Kidney (tissue), 14 donors: Measurements from ENCODE around the gene GGT7. TPM values are rescaled to one million over a fixed set of nuclear protein-coding genes. Genes with fewer than 3 reads are reported as not detected.

Experiments used
- DNase-seq, 5 donors: peaks; one replicate each; pipeline ENCODE4 v3.0.0-alpha.2; 2013 to 2020
- FAIRE-seq: peaks from 2 replicates; lab custom pipeline; 2012; peaks lifted over from hg19 to GRCh38; lab: Jason Lieb, UNC
- H3K27ac ChIP-seq, 2 donors: one replicate each; pipeline ENCODE4 v1.7.0; 2013; ENCODE audit warnings: low read depth in 2 of 2, low read length in 2 of 2, inconsistent platforms in 1 of 2
- H3K27me3 ChIP-seq: one replicate; pipeline ENCODE4 v1.7.1; 2013; ENCODE audit warnings: low read length, inconsistent platforms; ENCODE audit not compliant: control insufficient read depth, insufficient read depth
- H3K36me3 ChIP-seq, 3 donors: one replicate each; pipeline versions ENCODE4 v1.7.0 to v1.7.1; 2013; ENCODE audit warnings: low read length in 3 of 3, control low read depth in 1 of 3, inconsistent platforms in 1 of 3; ENCODE audit not compliant: insufficient read depth in 3 of 3, control insufficient read depth in 2 of 3
- H3K4me1 ChIP-seq, 3 donors: one replicate each; pipeline versions ENCODE4 v1.7.0 to v1.7.1; 2013; ENCODE audit warnings: low read length in 3 of 3, inconsistent platforms in 1 of 3, low read depth in 1 of 3; ENCODE audit not compliant: control insufficient read depth in 2 of 3, insufficient read depth in 2 of 3
- H3K4me3 ChIP-seq, 3 donors: one replicate each; pipeline versions ENCODE4 v1.7.0 to v1.8.1; 2013; ENCODE audit warnings: low read length in 3 of 3, control low read depth in 1 of 3, inconsistent platforms in 1 of 3
- H3K9ac ChIP-seq, 3 donors: one replicate each; pipeline versions ENCODE4 v1.7.0 to v1.7.1; 2013; ENCODE audit warnings: low read length in 3 of 3, control low read depth in 1 of 3, inconsistent platforms in 1 of 3
- H3K9me3 ChIP-seq, 3 donors: one replicate each; pipeline versions ENCODE4 v1.7.0 to v1.7.1; 2013; ENCODE audit warnings: low read length in 3 of 3, control low read depth in 1 of 3, inconsistent platforms in 1 of 3; ENCODE audit not compliant: control insufficient read depth in 2 of 3, insufficient read depth in 1 of 3
- intact Hi-C: fragments of 100-400 bp; cut with DNase I; formaldehyde crosslinking; loops from one replicate; pipeline ENCODE4 v1.11.1; 2022
- polyA plus RNA-seq: library from polyadenylated mRNA; stranded (reverse); fragments of 350-450 nt; fragmentation: Illumina TruSeq; extraction: RNeasy Lipid Tissue Mini Kit (QIAGEN cat#74804); gene quantifications from one replicate; pipeline ENCODE4 v1.2.3, GENCODE V29; 2014; ENCODE audit warnings: low read depth, low replicate concordance; ENCODE audit not compliant: insufficient read depth
- total RNA-seq: library from RNA; stranded (reverse); fragmentation: NEBNext Ultra II Directional; extraction: Animal tissue kit (Norgen Biotek cat#: 25700); gene quantifications from one replicate; pipeline ENCODE4 v1.2.1, GENCODE V29; 2021
- TF ChIP-seq, protein P1 (sequence below): IDR thresholded peaks from 3 replicates; pipeline ENCODE4 v1.5.1; 2012; ENCODE audit warnings: mild to moderate bottlenecking, moderate library complexity, borderline replicate concordance; ENCODE audit not compliant: insufficient read depth; ENCODE audit errors: extremely low read depth
- donor health status: control.
- donor health status: control.
- donor health status: control.
- donor health status: control.
- donor health status: control.
- donor health status: DM: yes; HTN: yes; CAD: no.
- donor health status: Normal renal cell carcinoma (clear cell type).

GGT7 gene
- total and polyA plus RNA-seq, 2 donors from 2014 or later, result 24.3 to 27.0 TPM

- no peaks in the 10 kb centered on the region for H3K27me3 ChIP-seq
- DNase-seq (no peak), FAIRE-seq (no peak)
- no peak overlapping the region for H3K4me3 ChIP-seq
- H3K9me3 ChIP-seq, result no peaks in the 10 kb centered on the region
- H3K36me3 ChIP-seq, result peaks cover 0 to 22% (median 7%) of the 10 kb centered on the region in 3 donors
- intact Hi-C loops, result no loop called here
- H3K4me1 ChIP-seq, result peaks cover 0 to 2% (median 0%) of the 10 kb centered on the region in 3 donors
- H3K9ac ChIP-seq, result no peak overlapping the region
- H3K27ac ChIP-seq, result no peak overlapping the region
- TF ChIP-seq, protein P1, sequence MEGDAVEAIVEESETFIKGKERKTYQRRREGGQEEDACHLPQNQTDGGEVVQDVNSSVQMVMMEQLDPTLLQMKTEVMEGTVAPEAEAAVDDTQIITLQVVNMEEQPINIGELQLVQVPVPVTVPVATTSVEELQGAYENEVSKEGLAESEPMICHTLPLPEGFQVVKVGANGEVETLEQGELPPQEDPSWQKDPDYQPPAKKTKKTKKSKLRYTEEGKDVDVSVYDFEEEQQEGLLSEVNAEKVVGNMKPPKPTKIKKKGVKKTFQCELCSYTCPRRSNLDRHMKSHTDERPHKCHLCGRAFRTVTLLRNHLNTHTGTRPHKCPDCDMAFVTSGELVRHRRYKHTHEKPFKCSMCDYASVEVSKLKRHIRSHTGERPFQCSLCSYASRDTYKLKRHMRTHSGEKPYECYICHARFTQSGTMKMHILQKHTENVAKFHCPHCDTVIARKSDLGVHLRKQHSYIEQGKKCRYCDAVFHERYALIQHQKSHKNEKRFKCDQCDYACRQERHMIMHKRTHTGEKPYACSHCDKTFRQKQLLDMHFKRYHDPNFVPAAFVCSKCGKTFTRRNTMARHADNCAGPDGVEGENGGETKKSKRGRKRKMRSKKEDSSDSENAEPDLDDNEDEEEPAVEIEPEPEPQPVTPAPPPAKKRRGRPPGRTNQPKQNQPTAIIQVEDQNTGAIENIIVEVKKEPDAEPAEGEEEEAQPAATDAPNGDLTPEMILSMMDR, result no peak
Measured at GRCh38 chr20:34886122-34886521, 13.5 kb upstream of the GGT7 start.

GRCh38 chr20:34884260-34884659, 11.6 kb upstream of the GGT7 start:
- Histone ChIP-seq H3K27ac (no peak overlapping the region), H3K9me3 (no peaks in the 10 kb centered on the region), H3K9ac (no peak overlapping the region), H3K4me3 (no peak overlapping the region), H3K36me3 (peaks cover 0 to 22% (median 7%) of the 10 kb centered on the region in 3 donors), H3K27me3 (no peaks in the 10 kb centered on the region), H3K4me1 (peaks cover 0 to 2% (median 0%) of the 10 kb centered on the region in 3 donors)
- TF ChIP-seq, protein P1, result no peak
- DNase-seq, result no peak
- FAIRE-seq, result no peak
- intact Hi-C loops, result no loop called here

DNA sequence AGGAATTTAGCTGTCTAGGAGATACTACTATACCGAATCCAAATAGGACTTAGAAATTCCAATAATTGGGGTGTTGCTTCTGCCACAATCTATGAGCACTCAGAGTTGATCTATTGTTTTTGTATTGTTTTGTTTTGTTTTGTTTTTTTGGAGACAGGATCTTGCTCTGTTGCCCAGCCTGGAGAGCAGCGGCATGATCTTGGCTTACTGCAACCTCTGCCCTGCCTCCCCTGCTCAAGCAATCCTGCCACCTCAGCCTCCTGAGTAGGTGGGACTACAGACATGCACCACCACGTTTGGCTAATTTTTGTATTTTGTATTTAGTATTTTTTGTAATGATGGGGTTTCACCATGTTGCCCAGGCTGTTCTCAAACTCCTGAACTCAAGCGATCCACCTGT, 11.2 kb upstream of the GGT7 start:
- no peak overlapping the region for H3K9ac ChIP-seq
- H3K36me3 ChIP-seq, result peaks cover 0 to 22% (median 7%) of the 10 kb centered on the region in 3 donors
- no peak overlapping the region for H3K27ac ChIP-seq
- intact Hi-C loops, result no loop called here
- no peak for FAIRE-seq
- H3K4me3 ChIP-seq, result no peak overlapping the region
- H3K9me3 ChIP-seq, result no peaks in the 10 kb centered on the region
- peaks cover 0 to 2% (median 0%) of the 10 kb centered on the region in 3 donors for H3K4me1 ChIP-seq
- DNase-seq, result no peak
- H3K27me3 ChIP-seq, result no peaks in the 10 kb centered on the region
- TF ChIP-seq, protein P1, result no peak
